Activated naive CD8-positive, alpha-beta T cell treated with anti-CD3 and anti-CD28 coated beads, Interleukin-2, amount 10 ng/mL, durations not matched to agents 7 days and 5 days (primary cell): ENCODE data around the gene MMS22L. TPM values are rescaled to one million over a fixed set of nuclear protein-coding genes. Genes with fewer than 3 reads are reported as not detected.
A peak's percentile ranks its signal among the peaks of the same experiment; 100 is the strongest.

Source experiments
- ATAC-seq: fragments of 150-1000 bp; cut with Tn5 transposase; one replicate; pipeline ENCODE4 v1.10.0; 2021; ENCODE audit warnings: low read depth, moderate library complexity
- POLR2A ChIA-PET: fragments of 350-600 bp; sonication (Branson Sonifier 250); formaldehyde crosslinking; loops from one replicate; lab custom pipeline; 2021; ENCODE audit warnings: antibody characterized with exemption; lab: Charles Lee
- DNase-seq: peaks from one replicate; pipeline ENCODE4 v3.0.0; 2021
- H3K27ac Mint-ChIP-seq: one replicate; pipeline ENCODE4 v1.8.0; 2022; ENCODE audit warnings: mild to moderate bottlenecking, mixed read lengths
- H3K27me3 Mint-ChIP-seq: one replicate; pipeline ENCODE4 v1.8.0; 2022; ENCODE audit warnings: mild to moderate bottlenecking, moderate library complexity, mixed read lengths
- H3K36me3 Mint-ChIP-seq: one replicate; pipeline ENCODE4 v1.8.0; 2021; ENCODE audit warnings: mild to moderate bottlenecking, mixed read lengths
- H3K4me1 Mint-ChIP-seq: one replicate; pipeline ENCODE4 v1.8.0; 2021; ENCODE audit warnings: mixed read lengths
- H3K4me3 Mint-ChIP-seq: one replicate; pipeline ENCODE4 v1.8.0; 2022; ENCODE audit warnings: mild to moderate bottlenecking, moderate library complexity, mixed read lengths
- H3K9me3 Mint-ChIP-seq: one replicate; pipeline ENCODE4 v1.8.0; 2021; ENCODE audit warnings: mixed read lengths
- total RNA-seq, 2 experiments: library from RNA; stranded (reverse); gene quantifications; one replicate each; pipeline ENCODE4 v1.2.3, GENCODE V29; 2021

Gene MMS22L
- total RNA-seq, 2 experiments from 2014 or later: 34.5 to 38.3 TPM

DNA sequence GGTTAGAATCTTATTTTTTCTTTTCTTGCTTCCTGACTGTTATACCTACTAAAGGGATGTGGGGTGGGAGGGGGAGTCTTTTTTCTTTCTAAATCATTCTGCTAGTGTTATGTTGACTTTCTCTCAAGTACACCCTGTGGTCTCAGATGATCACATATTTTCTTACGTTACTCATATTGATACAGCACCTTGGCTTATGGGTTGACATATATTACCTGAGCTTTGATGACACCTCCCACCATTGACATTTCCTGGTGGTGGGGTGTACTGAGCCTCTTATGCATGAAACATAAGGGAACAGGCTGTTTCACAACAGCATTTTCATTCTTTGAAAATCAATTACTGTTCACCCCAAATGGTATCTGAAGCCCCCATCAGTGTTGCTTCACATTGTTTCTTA is 169.8 kb downstream of the MMS22L start:
- POLR2A ChIA-PET: no interaction called here
- Mint-ChIP-seq H3K27ac (no peak overlapping the region), H3K4me3 (no peak overlapping the region), H3K4me1 (peaks cover 13% of the 10 kb centered on the region), H3K27me3 (no peaks in the 10 kb centered on the region), H3K36me3 (peaks cover 4% of the 10 kb centered on the region), H3K9me3 (peaks cover 1% of the 10 kb centered on the region)
- ATAC-seq: peak; percentile 60
- DNase-seq: no peak

DNA sequence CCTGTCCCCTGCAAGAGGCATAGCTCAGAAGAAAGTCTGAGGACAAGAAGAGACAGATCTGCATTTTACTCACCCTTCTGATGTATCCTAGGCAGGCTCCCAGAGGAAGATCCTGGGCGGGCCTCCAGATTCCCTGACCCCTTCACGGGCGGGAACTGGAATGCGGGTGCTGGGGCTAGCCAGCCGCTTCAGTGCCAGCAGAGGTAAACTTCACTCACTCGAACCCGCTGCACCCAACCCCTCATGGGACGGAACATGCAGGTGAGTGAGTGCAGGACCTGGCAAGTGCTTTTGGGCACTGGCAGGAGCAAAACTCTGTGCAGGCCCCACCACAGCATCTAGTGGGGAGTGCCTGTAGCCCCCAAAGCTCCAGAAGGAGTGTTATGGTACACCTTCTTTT is 171.8 kb downstream of the MMS22L start:
- H3K4me1 Mint-ChIP-seq: peaks cover 13% of the 10 kb centered on the region
- POLR2A ChIA-PET: no interaction called here
- no peak for ATAC-seq
- H3K36me3 Mint-ChIP-seq: peaks cover 4% of the 10 kb centered on the region
- no peak for DNase-seq
- H3K9me3 Mint-ChIP-seq: peaks cover 1% of the 10 kb centered on the region
- no peak overlapping the region for H3K27ac Mint-ChIP-seq
- no peak overlapping the region for H3K4me3 Mint-ChIP-seq
- H3K27me3 Mint-ChIP-seq: no peaks in the 10 kb centered on the region

DNA sequence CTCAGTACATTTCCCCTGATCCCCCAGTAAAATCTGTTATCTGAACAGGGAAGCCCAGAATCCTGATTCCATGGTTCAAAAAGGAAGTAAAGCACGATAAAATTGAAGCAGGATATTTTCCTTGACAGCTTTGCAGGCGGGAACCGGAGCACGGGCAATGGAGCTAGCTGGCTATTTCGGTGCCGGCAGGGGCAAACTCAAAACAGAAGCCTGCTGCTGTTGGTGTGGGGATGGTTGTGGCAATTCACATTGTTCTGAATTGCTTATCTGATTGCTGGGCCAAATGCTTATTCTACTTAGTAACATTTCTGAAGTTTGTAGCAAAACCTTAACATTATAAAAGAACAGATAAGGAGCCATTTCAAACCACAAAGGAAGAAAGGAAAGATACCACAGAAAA is 172.4 kb downstream of the MMS22L start:
- no peak for ATAC-seq
- POLR2A ChIA-PET: no interaction called here
- H3K27me3 Mint-ChIP-seq: no peaks in the 10 kb centered on the region
- DNase-seq: no peak
- H3K9me3 Mint-ChIP-seq: peaks cover 1% of the 10 kb centered on the region
- no peak overlapping the region for H3K27ac Mint-ChIP-seq
- H3K36me3 Mint-ChIP-seq: peaks cover 4% of the 10 kb centered on the region
- peaks cover 13% of the 10 kb centered on the region for H3K4me1 Mint-ChIP-seq
- H3K4me3 Mint-ChIP-seq: peak overlapping the region; percentile 31

- Mint-ChIP-seq H3K27ac (no peak overlapping the region), H3K9me3 (peaks cover 1% of the 10 kb centered on the region), H3K36me3 (peaks cover 4% of the 10 kb centered on the region), H3K4me3 (peak overlapping the region; percentile 31), H3K27me3 (no peaks in the 10 kb centered on the region), H3K4me1 (peaks cover 13% of the 10 kb centered on the region)
- ATAC-seq: no peak
- POLR2A ChIA-PET: no interaction called here
- DNase-seq: no peak
These were observed 172.9 kb downstream of the MMS22L start for GRCh38 chr6:97110149-97110548.

GRCh38 chr6:97109444-97109843 is 173.6 kb downstream of the MMS22L start:
- no peak for DNase-seq
- H3K9me3 Mint-ChIP-seq: peaks cover 1% of the 10 kb centered on the region
- H3K36me3 Mint-ChIP-seq: peaks cover 4% of the 10 kb centered on the region
- POLR2A ChIA-PET: no interaction called here
- ATAC-seq: no peak
- peaks cover 13% of the 10 kb centered on the region for H3K4me1 Mint-ChIP-seq
- no peaks in the 10 kb centered on the region for H3K27me3 Mint-ChIP-seq
- H3K27ac Mint-ChIP-seq: no peak overlapping the region
- no peak overlapping the region for H3K4me3 Mint-ChIP-seq

DNA sequence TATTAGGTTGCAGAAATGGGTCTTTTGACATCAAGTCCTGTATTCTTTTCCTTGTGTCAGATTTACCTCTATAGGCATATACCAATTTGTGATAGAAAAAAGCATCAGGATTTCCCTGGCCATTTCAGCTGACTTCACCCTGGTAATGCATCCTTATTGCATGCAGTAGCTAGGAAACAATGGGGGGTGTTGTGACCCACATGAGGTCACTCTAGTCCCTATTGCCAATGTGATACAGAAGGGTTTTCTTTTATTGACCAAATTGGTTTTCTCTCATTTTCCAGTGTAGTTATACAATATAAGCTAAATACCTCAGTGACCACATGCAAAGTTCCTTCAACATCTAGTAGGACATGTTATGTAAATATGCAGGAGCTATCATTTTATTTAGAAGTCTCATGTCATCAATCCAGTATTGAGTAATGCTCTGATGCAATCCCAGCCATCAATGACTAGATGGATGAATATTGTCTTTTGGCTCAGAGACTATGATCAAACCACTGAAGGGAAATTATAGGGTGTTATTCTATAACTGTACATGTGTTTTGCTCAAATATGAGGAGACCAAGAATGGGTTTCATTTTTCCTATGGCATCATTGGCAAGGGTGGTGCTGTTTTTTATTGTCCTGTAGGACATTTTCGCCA is 180.7 kb downstream of the MMS22L start:
- POLR2A ChIA-PET: no interaction called here
- peaks cover 3% of the 10 kb centered on the region for H3K4me1 Mint-ChIP-seq
- H3K27me3 Mint-ChIP-seq: no peaks in the 10 kb centered on the region
- no peaks in the 10 kb centered on the region for H3K9me3 Mint-ChIP-seq
- DNase-seq: no peak
- no peak overlapping the region for H3K4me3 Mint-ChIP-seq
- H3K36me3 Mint-ChIP-seq: no peaks in the 10 kb centered on the region
- ATAC-seq: no peak
- no peak overlapping the region for H3K27ac Mint-ChIP-seq

DNA sequence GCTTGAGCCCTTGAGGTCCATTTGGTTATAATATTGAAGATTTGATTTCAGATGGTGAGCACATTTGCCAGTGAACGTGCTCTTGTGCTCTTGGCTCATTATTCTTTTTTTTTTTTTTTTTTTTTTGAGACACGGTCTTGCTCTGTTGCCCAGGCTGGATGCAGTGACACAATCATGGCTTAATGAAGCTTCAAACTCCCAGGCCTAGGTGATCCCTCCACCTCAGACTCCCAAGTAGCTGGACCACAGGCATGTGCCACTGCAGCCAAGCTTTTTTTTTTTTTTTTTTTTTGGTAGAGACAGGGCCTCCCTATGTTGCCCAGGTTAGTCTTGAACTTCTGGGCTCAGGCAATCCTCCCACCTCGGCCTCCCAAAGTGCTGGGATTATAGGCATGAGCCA is 182.3 kb downstream of the MMS22L start:
- Mint-ChIP-seq H3K36me3 (no peaks in the 10 kb centered on the region), H3K27me3 (no peaks in the 10 kb centered on the region), H3K27ac (no peak overlapping the region), H3K4me3 (no peak overlapping the region), H3K9me3 (no peaks in the 10 kb centered on the region), H3K4me1 (peaks cover 3% of the 10 kb centered on the region)
- ATAC-seq (no peak), DNase-seq (no peak)
- POLR2A ChIA-PET: no interaction called here

DNA sequence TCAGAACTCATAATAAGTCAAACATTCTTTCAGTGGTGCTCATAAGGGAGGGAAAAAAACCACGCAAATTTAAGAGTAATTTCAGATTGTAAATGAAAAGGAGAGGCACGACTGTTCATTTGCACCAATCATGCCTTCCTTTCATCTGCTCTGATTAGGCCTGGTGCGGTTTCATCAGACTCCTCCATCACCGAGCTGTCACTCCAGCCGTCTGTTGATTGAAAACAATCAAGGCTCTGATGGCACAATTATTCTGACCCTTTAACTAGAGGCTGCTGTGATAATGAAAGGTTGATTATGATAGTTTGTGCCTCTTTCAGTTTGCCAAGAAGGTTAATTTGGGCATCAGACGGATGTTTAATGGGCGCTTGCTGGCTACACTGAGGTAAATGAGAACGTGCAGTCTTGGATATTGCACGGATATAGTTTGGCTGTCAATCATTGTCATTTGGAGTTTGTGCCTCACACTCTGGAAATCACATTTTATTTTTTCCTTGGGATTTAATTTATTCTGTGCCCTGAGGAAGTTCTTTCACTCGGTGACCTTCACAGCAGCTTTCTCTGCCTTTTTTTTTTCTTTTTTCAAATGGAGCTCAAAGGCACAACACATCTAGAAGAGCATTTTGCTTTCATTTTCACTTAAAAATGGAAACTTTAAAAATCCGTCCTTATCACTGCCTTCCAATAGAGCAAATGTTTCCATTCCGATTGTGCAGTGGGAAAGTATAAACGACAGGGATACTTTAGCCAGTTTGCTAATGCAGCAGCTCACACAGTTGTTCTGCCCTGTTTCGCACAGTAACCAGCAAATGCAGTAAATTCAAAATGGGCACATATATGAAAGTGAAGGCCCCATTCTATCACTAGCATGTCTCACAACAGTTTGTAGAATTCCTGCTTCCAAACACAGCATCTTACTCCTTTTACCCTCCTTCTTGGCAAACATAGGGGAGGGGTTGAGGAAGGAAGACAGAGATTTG is 185.7 kb downstream of the MMS22L start:
- Mint-ChIP-seq H3K27ac (peak overlapping the region; percentile 3), H3K9me3 (peaks cover 1% of the 10 kb centered on the region), H3K4me1 (peaks cover 3% of the 10 kb centered on the region), H3K4me3 (peak overlapping the region; percentile 31), H3K27me3 (no peaks in the 10 kb centered on the region), H3K36me3 (no peaks in the 10 kb centered on the region)
- ATAC-seq (no peak), DNase-seq (no peak)
- POLR2A ChIA-PET: no interaction called here

DNA sequence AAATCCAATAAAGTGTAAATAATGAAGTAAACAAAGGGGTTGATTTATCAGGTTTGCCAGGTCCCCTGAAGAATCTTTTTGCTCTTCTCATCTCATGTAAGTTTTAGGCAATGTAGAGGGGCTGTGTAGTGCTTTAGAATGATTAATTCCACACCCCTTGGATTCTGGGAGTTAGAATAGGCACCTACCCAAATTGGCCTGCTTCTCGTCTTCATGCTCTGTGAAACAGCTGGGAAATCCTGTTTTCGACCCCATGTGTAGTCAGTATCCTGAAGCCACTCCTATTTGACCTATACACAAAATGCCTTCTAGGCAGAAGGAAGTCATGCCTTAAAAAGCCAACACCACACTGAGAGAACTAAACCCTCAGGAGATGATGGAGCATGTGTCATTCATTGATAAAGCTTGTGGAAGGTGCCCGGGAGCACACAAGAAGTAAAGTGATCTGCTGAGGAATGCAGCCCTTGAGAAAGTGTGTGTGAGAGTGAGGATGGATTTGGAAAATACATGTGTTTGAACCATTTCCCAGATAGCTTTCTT is 187.6 kb downstream of the MMS22L start:
- ATAC-seq (no peak), DNase-seq (no peak)
- no peak overlapping the region for H3K4me3 Mint-ChIP-seq
- H3K4me1 Mint-ChIP-seq: peaks cover 3% of the 10 kb centered on the region
- peaks cover 1% of the 10 kb centered on the region for H3K9me3 Mint-ChIP-seq
- no peak overlapping the region for H3K27ac Mint-ChIP-seq
- POLR2A ChIA-PET: no interaction called here
- no peaks in the 10 kb centered on the region for H3K27me3 Mint-ChIP-seq
- no peaks in the 10 kb centered on the region for H3K36me3 Mint-ChIP-seq

DNA sequence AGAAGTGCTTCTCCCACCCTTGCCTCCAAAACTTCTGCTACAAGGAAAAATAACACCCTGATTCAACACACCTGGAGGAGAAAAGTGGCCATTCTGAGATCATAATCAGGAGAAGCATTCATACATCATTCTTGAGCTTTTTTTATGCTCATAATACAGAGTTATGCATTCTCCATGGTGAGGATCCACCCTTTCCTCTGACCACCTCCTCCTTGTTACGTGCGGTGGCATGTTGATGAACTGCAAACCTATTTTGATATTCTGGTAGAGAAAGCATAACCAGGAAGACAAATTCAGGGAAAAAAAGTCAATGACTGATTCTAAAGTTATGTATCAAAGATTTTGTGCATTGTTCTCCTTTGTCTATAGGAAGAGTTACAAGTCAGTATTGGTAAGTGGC is 188.6 kb downstream of the MMS22L start:
- peaks cover 1% of the 10 kb centered on the region for H3K9me3 Mint-ChIP-seq
- no peaks in the 10 kb centered on the region for H3K36me3 Mint-ChIP-seq
- no peaks in the 10 kb centered on the region for H3K27me3 Mint-ChIP-seq
- ATAC-seq (no peak), DNase-seq (no peak)
- peaks cover 3% of the 10 kb centered on the region for H3K4me1 Mint-ChIP-seq
- H3K27ac Mint-ChIP-seq: no peak overlapping the region
- POLR2A ChIA-PET: no interaction called here
- H3K4me3 Mint-ChIP-seq: no peak overlapping the region

DNA sequence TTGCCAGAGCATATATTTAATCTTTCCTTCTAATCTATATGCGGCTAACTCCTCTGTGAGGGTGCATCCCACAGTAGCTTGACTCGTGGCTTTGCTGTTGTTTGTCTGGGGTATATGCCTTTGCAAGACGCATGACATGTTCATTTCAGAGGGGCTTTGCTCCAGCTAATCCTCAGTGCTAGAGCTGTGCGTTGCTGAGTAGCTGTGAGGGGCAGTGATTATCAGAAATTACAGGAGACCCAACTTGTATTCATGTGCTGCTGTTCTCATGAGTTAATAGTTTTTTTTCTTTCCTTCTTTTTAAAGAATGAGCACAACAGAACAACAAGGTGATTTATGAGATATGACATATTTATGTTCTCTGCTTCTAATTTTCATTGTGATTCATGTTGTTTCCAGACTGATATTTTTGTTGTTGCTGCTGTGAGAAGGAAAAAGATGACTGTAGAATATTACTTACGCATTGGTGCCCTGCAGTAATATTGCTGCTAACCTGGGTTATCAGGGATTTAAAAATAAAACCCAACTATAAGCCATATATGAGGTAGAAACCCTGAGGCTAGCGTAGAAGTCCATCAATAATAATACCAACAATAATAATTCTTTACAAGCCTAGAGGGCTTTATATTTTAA is 190.2 kb downstream of the MMS22L start:
- ATAC-seq (no peak), DNase-seq (no peak)
- POLR2A ChIA-PET: no interaction called here
- no peak overlapping the region for H3K4me3 Mint-ChIP-seq
- peaks cover 1% of the 10 kb centered on the region for H3K9me3 Mint-ChIP-seq
- no peaks in the 10 kb centered on the region for H3K27me3 Mint-ChIP-seq
- H3K4me1 Mint-ChIP-seq: peaks cover 3% of the 10 kb centered on the region
- H3K27ac Mint-ChIP-seq: no peak overlapping the region
- no peaks in the 10 kb centered on the region for H3K36me3 Mint-ChIP-seq
